Left colon (tissue), 2 donors: ENCODE data around the gene IL6ST. TPM values are rescaled to one million over a fixed set of nuclear protein-coding genes. Genes with fewer than 3 reads are reported as not detected.
"Not testable (repeated sequence)": the region's sequence is repeated elsewhere in the genome, so short reads cannot be mapped to it uniquely, and the experiment has no call there.

ENCODE experiments used
- ATAC-seq: fragments of 200-7000 bp; cut with Tn5 transposase; one replicate; pipeline ENCODE4 v1.9.1; 2020; ENCODE audit warnings: mild to moderate bottlenecking, moderate library complexity
- DNase-seq, 2 donors: peaks; one replicate each; pipeline ENCODE4 v3.0.0-alpha.2; 2020
- intact Hi-C, 2 donors: fragments of 100-400 bp; cut with DNase I in 1 of 2; cut with micrococcal nuclease in 1 of 2; formaldehyde crosslinking; loops; one replicate each; pipeline versions ENCODE4 v1.11.2 to v1.14.0; 2022; cut with DNase I, micrococcal nuclease
- total RNA-seq, 2 donors: library from RNA; stranded (reverse); fragmentation: NEBNext Ultra II Directional; extraction: Animal tissue kit (Norgen Biotek cat#: 25700); gene quantifications; one replicate each; pipeline ENCODE4 v1.2.1, GENCODE V29; 2021
- donor health status: DM: no; HTN: no; CAD: no.
- donor health status: DM: yes; HTN: yes; CAD: no.

IL6ST gene
- total RNA-seq, 2 donors from 2014 or later = 73.6 to 114 TPM

DNA sequence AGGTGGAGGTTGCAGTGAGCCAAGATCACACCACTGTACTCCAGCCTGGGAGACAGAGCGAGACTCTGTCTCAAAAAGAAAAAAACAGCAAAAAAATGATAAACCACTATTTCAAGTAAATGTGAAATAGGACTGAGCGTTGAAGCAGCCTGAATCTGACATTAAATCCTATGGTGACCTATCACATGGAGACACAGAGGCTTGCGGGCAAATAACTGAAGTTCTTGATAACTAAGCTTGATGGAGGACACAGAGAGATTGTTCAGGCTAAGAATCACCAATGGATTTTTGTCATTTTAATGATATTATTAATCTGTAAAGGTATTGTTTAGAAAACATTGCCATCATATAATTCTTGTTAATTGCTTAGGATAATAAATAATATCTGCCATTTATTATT lies 15.7 kb upstream of the IL6ST start:
- intact Hi-C loops = no loop called here
- DNase-seq (no peak), ATAC-seq (no peak)

DNA sequence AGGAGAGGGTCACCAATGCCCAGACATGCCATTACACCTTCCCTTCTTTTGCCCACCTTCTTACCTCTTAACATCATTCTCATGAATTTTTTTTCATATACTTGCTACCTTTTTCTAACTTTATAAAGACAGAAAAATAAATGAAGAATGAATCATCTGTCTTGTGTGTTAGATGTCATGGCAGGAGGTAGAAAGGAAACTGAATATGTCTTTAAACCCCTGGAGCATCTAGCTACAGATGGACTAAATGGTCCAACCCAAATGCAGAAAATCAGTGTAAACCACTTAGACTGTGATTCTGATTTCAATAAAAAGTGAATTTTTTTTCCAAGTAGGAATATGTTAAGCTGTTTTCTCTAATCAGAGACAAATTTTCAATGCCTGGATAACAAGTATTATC lies 11.8 kb upstream of the IL6ST start:
- intact Hi-C loops = no loop called here
- DNase-seq = no peak
- no peak for ATAC-seq

DNA sequence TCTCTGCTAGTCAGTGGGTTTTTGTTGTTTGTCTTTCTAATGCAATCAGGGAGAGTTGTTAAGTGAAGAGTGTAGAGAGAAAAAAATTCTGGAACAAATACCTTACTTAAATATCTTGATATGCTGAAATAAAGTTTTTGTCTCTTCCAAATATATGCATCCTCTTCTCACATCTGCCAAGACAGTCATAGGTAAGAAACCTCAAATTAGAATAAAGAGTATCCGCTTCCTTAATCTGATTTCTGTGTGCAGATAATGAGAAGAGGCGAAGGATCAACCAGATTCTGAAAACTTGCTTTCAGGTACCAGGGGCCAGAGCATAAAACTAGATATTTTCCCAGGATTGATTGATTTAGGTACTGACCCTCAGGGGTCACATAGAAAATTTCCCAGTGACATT lies 11.3 kb upstream of the IL6ST start:
- ATAC-seq (no peak), DNase-seq (no peak)
- intact Hi-C loops = no loop called here

DNA sequence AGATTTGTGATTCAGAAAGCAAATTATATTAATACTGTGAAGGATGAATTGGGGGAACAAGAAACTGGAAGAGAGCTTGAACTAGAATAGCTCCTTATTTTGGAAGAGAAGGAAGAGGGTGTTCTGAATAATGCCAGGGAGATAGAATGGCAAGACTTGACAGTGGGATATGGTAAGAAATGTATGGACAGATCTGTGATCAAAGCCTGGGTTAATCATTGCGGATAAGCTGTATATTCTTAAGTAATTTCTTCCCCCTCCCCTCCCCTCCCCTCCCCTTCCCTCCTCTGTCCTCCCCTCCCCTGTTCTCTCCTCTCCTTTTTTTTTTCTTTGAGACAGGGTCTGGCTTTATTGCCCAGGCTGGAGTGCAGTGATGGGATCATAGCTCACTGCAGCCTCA lies 10.1 kb upstream of the IL6ST start:
- ATAC-seq (no peak), DNase-seq (no peak)
- intact Hi-C loops = no loop called here

DNA sequence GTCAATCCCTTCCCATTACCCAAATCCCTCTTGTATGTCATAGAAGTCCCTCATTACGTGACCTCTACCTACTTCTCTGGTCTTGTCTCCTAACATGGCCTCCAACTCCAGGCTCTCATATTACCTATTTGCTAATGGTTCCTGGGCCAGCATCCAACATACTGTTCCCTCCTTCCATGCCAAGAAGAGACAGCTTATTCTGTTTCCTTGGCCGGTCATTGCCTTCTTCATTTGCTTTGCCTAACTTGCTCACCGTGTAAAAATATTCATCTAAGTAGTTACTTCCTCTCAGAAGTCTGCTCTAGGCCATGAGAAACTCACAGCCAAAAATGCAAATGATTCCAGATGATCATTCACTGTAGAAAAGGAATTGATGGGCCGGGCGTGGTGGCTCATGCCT lies 8.9 kb upstream of the IL6ST start:
- DNase-seq (no peak), ATAC-seq (no peak)
- intact Hi-C loops = no loop called here

DNA sequence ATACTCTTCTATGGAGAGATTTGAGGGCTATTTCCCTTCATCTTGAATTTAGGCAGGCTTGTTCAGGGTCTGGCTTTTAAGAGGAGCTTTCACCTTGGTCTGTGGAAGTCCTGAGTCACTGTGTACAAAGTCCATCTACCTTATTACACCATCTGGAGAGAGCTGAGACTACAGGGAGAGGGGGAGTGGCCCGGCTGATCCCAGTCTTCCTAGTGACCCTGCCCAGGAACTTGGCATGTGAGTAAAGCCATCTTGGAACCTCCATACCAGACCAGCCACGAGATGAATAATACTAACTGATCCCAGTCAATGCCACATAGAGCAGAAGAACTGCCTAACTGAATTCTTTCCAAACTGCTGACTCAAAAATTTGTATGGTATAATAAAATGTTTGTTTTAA lies 8.4 kb upstream of the IL6ST start:
- peak; percentile 66 to 84 for DNase-seq
- intact Hi-C loops = no loop called here
- ATAC-seq = peak; percentile 100

DNA sequence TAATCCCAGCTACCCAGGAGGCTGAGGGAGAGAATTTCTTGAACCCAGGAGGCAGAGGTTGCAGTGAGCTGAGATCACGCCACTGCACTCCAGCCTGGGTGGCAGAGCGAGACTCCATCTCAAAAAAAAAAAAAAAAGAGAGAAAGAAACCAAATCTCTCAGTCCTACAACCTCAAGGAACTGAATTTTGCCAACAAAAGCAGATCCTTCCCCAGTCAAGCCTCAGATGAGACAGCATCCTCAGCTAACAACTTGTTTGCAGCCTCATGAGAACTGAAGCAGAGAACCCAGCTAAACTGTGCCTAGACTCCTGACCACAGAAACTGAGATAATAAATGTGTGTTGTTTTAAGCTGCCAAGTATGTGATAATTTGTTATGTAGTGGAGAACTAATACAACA lies 7.5 kb upstream of the IL6ST start:
- intact Hi-C loops = no loop called here
- DNase-seq = no peak
- ATAC-seq = no peak

DNA sequence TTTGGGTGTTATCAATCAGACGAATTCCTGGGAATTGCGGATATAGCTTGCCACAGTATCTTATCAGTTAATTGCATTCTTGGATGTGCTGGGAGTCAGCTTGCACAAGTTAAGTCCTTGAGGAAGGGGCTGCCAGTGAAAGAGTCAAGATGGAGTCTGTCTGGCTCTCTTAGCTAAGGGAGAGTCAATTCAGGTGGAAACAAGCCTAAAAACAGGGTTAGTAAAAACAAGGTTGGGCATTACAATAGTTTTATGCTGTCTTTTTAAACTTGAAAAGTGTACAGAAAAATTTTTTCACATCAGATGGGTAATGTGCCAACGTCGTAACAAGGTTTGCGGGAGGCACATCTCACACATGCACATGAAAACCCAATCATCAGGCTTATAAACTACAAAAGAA lies 5.5 kb upstream of the IL6ST start:
- ATAC-seq, DNase-seq, intact Hi-C loops: not testable (repeated sequence)

DNA sequence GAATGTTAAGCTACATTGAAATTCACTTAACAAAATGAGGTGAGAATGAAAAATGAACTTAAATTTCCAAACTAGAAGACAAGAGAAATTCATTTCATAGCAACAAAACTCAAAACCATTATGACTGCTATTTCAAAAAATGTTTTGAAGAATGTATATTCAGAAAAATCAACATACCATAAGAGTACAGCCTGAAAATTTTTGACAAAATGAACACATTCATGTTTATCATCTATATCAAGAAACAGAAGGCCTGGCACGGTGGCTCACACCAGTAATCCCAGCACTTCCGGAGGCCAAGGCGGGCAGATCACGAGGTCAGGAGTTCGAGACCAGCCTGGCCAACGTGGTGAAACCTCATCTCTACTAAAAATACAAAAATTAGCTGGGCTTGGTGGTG lies 4.2 kb upstream of the IL6ST start:
- ATAC-seq (no peak), DNase-seq (no peak)
- intact Hi-C loops = no loop called here

DNA sequence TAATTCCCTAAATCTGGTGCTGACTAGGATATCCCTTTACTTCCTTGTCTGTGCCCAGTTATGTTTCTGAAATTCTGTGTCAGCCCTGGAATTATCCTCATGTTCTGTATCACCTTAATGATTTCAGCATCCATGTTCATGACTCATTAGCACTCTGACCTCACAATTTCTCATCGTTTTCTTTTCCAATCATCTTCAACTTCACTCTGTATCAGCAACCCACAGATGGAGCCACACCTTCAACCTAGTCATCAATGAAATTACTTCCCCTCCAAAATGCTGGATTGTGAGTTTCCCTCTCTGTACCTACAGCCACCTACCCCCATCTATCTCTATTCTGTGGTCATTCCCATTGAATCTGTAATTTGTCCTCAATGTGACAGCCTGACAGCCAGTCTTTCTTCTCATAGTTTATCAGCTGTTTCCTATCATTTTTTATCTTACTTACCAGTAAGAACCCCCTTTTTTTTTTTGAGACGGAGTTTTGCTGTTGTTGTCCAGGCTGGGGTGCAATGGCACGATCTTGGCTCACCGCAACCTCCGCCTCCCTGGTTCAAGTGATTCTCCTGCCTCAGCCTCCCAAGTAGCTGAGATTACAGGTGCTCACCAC lies 3.1 kb upstream of the IL6ST start:
- DNase-seq (no peak), ATAC-seq (no peak)
- intact Hi-C loops = no loop called here

DNA sequence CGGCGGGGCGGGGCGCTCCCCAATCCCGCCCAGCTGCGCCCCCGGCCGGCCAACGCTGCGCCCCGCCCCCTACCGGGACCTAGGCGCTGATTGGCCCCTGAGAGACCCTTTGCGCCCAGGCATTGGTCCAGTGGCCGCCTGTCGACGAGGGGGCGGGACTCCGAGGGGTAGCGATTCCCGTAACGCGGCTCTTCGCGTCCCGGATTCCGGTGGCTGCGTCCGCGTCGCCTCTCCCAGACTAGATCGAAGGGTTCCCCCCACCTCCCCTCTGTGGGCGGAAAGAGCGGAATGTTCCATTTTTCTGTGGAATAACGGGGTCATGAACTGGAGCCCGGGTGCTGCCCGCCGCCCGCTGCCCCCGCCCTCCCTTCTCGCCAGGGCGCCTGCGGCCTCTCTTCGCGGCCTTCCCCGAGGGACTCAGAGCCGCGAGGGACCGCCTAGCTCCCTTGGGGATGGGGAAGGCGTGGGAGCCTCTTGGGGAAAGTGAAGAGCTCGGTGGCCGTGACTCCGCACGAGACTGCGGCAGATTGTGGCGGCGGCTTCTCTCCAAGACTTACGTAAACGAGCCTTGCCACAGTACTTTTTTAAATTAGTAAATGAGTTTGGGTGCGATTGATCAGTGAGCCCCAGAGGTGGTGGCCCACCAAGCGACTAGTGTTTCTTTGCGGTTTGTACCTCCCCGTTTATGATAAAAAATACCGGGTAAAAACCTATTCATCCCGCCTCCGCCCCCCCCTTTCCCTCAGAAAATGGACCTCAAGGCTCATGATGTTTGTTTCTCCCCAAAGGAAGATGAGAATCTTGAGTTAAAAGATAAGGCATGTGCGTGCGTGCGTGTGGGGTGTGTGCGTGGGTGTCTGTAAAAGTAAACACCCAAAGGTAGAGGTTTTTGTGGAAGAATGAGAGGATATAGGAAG lies 493 bp upstream of the IL6ST start:
- intact Hi-C loops = no loop called here
- ATAC-seq (peak; percentile 93), DNase-seq (peak; percentile 97 to 98)

DNA sequence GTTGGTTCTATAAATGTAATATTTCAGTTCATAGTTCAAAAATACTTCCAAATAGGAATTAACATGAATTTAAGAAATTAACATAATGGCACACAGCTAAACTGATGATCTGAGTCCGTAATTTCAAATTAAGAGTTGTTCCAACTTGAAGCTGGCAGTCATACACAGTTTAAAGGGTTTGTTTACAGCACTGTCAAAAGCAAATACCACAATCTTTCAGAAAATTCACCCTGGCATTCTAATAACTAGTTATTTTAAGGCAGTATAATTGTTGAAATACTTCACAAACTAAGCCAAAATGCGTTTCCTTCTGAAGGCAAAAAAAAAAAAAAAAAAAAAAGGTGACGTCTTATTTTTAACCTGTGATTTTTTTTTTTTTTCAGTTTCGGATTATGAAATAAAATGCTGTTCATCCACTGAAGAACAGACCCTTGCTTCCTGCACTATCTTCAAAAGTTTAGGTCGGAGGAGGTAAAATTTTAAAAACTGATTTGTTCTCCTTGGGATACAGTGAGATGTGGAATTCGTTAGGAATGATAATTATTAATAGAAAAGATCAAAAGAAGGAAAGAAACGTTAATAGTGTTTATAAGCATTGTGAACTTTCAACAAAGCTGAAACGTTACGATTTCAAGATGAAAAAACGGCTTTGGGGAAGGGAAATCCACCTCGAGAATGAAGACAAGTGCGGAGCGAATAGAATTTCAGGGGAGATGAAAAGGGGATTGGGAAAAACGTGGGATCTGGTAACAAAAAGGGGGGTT lies 850 bp downstream of the IL6ST start:
- DNase-seq (no peak), ATAC-seq (no peak)
- intact Hi-C loops = no loop called here

DNA sequence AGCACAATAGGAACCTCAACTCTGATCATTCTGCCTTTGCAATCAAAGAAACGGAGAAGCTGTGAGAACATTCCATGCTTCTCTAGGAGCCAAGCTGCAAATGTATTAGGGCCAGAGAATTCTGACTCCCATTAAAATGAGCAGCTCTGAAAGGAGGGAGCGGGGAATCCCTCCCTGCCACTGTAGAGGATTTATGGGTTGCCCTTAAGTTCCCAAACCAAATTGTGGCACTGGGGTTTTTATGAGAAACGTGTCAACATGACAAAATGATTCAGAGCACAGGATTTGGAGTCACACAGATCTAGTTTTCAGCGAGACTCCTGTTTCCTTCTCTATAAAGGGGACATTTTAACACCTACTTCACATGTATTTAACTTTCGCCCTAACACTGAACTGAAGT lies 1.8 kb downstream of the IL6ST start:
- ATAC-seq (no peak), DNase-seq (no peak)
- intact Hi-C loops = no loop called here

DNA sequence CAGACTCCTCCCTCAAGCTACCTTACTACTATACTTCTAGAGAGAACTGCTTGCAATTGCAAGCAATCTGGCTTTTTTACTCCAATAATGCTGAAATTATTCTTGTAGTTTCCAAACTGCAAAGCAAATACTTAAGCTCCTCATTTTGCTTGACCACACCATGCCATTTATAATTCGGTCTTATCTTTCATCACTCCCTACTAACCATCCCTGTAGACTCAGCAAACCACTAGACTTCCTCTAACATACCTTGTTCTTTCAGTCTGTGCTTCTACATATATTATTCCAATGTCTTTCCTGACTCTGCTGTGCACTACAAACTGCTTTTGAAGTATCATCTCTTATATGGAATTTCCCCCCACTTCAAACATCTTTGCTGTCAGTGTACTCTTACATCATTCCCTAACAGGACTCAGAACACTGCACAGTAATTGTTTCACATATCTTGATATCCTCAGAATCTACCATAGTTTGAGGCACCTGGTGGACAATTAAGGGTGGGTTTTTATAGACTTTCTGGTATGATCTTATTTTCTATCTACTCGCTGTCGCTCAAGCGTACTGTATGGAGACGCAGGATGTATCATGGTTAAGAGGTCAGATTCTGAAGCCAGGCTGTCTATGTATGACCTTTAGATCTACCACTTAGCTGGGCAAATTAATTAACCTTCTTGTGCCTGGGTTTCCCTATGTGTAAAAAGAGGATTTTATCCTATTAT lies 2.8 kb downstream of the IL6ST start:
- no peak for DNase-seq
- intact Hi-C loops = no loop called here
- no peak for ATAC-seq

DNA sequence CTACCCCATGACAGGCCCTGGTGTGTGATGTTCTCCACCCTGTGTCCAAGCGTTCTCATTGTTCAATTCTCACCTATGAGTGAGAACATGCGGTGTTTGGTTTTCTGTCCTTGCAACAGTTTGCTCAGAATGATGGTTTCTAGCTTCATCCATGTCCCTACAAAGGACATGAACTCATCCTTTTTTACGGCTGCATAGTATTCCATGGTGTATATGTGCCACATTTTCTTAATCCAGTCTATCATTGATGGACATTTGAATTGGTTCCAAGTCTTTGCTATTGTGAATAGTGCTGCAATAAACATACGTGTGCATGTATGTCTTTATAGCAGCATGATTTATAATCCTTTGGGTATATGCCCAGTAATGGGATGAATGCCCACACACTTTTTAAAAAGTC lies 3.9 kb downstream of the IL6ST start:
- DNase-seq, ATAC-seq, intact Hi-C loops: not testable (repeated sequence)

DNA sequence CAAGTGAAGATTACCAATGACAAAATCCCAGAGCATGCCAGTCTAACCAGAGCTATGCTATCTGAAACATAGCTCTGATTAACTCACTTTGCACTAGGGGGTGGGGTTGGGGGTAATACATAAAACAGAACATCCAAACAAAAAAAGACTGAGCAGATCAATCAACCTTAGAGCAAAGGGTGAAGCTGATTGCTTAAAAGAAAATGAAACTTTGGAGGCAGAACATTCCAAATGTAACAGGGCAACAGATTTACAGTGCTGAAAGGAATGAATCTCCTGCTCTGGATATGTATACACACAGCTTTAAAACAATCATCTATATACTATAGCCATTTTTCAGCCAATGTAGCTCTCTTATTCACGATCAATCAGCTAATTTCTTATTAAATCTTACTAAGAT lies 4.9 kb downstream of the IL6ST start:
- intact Hi-C loops = no loop called here
- no peak for ATAC-seq
- DNase-seq = no peak

DNA sequence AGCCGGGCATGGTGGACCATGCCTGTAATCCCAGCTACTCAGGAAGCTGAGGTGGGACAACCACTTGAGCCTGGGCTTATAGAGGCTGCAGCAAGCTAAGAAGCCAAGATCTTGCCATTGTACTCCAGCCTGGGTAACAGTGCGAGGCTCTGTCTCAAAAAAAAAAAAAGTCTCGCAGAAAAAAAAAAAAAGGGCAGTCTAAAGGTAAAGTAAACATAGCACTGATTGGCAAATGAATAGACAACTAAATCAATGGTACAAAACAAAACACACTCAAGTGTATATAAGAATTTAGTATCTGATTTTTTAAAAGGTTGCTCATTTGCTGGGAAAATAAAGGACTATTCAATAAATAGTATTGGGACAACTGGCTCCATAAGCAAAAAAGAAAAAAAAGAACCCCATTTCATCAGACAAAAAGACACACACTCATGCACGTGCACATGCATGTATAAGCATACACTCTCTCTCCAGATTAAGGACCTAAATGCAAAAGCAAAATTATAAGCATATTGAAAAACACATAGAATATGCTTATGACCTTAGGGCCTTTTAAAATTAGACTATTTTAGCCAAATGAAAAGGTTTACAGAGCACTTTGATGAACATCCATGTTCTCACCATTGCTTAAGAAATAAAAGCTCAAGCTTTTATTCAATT lies 5.7 kb downstream of the IL6ST start:
- peak; percentile 32 for ATAC-seq
- intact Hi-C loops = no loop called here
- DNase-seq = no peak

DNA sequence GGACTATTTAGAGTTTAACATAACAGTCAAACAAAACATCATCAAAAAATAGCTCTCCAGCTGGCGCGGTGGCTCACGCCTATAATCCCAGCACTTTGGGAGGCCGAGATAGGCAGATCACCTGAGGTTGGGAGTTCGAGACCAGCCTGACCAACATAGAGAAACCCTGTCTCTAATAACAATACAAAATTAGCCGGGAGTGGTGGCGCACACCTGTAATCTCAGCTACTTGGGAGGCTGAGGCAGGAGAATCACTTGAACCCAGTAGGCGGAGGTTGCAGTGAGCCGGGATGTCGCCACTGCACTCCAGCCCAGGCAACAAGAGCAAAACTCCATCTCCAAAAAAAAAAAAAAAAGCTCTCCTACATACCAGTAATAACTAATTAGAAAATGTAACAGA lies 6.3 kb downstream of the IL6ST start:
- ATAC-seq, intact Hi-C loops, DNase-seq: not testable (repeated sequence)

DNA sequence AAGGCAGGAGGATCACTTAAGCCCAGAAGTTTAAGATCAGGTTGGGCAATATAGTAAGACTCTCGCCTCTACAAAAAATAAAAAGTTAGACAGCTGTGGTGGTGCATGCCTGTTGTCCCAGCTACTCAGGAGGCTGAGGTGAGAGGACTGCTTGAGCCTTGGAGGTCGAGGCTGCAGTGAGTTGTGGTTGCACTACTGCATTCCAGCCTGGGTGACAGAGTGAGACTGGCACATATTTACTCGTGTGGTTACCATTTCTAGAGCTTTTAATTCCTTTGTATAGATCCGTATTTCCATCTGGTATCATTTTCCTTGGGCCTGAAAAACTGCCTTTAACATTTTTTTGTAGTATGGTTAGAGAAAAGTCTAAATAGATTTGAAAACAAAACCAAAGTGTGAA lies 7.8 kb downstream of the IL6ST start:
- no peak for DNase-seq
- no peak for ATAC-seq
- intact Hi-C loops = no loop called here
